C4-2B (cell line): ENCODE results near the gene DIPK1C.

Experiments used
- CTCF ChIP-seq: fragments of 450-650 bp; conservative IDR thresholded peaks from 2 replicates; pipeline ENCODE4 v1.5.1; 2017; ENCODE audit warnings: mild to moderate bottlenecking
- ZFX ChIP-seq: fragments of 450-650 bp; IDR thresholded peaks from 2 replicates; pipeline ENCODE4 v1.6.1; 2017

GRCh38 chr18:74425161-74425560 lies 31.9 kb downstream of the DIPK1C start:
- TF ChIP-seq CTCF (no peak), ZFX (no peak)
